SK-N-MC (cell line): ENCODE data around the gene MST1.
A peak's percentile ranks its signal among the peaks of the same experiment; 100 is the strongest.

Source experiments
- DNase-seq: peaks from one replicate; pipeline ENCODE4 v3.0.0-alpha.2; 2011; ENCODE audit warnings: low read depth, low spot score
- H3K27ac ChIP-seq: fragments of 200-600 bp; sonication (generic); 2 replicates; pipeline ENCODE4 v1.5.1; 2016; ENCODE audit warnings: mixed run types
- H3K36me3 ChIP-seq: fragments of 200-600 bp; sonication (generic); 2 replicates; pipeline ENCODE4 v1.6.1; 2017; ENCODE audit warnings: antibody characterized with exemption, low read length, mixed read lengths; ENCODE audit not compliant: insufficient read depth
- H3K4me3 ChIP-seq: fragments of 200-600 bp; sonication (generic); 2 replicates; pipeline ENCODE4 v1.5.1; 2016
- H3K9ac ChIP-seq: fragments of 200-600 bp; sonication (generic); 2 replicates; pipeline ENCODE4 v1.8.0; 2017; ENCODE audit warnings: mixed run types, mixed read lengths; ENCODE audit not compliant: insufficient read length
- H3K9me3 ChIP-seq: fragments of 200-600 bp; sonication (generic); 2 replicates; pipeline ENCODE4 v1.6.1; 2017; ENCODE audit warnings: low read depth, mild to moderate bottlenecking, antibody characterized with exemption, low read length, moderate library complexity, mixed read lengths
- EZH2 ChIP-seq: fragments of 200-600 bp; sonication (generic); IDR thresholded peaks from one replicate; pipeline ENCODE4 v1.6.1; 2017; ENCODE audit warnings: antibody characterized with exemption
- FOXP2 ChIP-seq: optimal IDR thresholded peaks from 2 replicates; pipeline ENCODE3; 2011; ENCODE audit warnings: mild to moderate bottlenecking, moderate library complexity; ENCODE audit not compliant: insufficient read depth; ENCODE audit errors: extremely low read length, control extremely low read depth
- POLR2AphosphoS5 ChIP-seq: IDR thresholded peaks from 2 replicates; pipeline ENCODE4 v1.6.1; 2012; ENCODE audit warnings: mild to moderate bottlenecking, low read depth, low read length, borderline replicate concordance

Gene MST1

GRCh38 chr3:49673715-49674496 lies 15.4 kb downstream of the MST1 start, which contains the start of gene APEH:
Gene APEH, plus strand, starts transcription at chr3:49674351. Its CDS starts 51 bp downstream, at chr3:49674402.
- Histone ChIP-seq H3K36me3 (no peaks in the 10 kb centered on the region; the same call in 1 of the 2 replicates), H3K9ac (peak within 1 kb of the TSS; percentile 78), H3K9me3 (no peaks in the 10 kb centered on the region), H3K4me3 (peak within 1 kb of the TSS; percentile 79), H3K27ac (peak within 1 kb of the TSS; percentile 85)
- peak; percentile 66 for DNase-seq
- TF ChIP-seq POLR2AphosphoS5 (peak; percentile 77), EZH2 (no peak), FOXP2 (no peak)

DNA sequence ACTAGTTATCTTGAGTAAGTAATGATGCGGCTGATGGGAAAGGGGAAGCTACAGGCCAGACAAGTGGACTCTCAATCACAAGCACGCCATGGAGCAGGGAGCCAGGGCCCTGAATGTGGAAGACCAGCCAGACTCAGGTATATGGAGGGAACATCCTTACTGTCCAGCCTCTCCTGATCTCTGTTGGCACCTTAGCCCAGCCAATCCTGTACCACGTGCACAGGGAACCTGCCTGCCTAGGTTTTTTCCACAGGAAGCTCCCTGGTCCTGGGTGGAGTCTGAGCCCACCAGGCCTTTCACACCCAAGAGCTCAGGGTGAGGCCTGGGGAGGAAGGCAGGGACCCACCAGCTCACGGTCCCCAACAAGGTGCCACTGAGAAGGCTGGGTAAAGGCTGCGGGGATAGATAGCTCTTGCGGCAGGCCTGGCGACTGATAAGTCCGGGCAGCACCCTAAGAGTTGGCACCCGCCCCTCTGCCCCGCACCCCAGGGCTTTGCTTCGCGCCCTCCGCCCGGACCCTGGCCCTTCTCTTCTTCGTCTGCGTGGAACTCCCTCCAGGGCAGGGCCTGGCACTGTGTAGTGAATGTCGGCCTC lies 16.1 kb downstream of the MST1 start:
- Histone ChIP-seq H3K4me3 (peak overlapping the region; percentile 79), H3K9ac (peak overlapping the region; percentile 69), H3K36me3 (no peaks in the 10 kb centered on the region; the same call in 1 of the 2 replicates), H3K9me3 (no peaks in the 10 kb centered on the region), H3K27ac (peak overlapping the region; percentile 60; the same call in 1 of the 2 replicates)
- TF ChIP-seq FOXP2 (no peak), EZH2 (no peak), POLR2AphosphoS5 (no peak)
- DNase-seq = no peak

DNA sequence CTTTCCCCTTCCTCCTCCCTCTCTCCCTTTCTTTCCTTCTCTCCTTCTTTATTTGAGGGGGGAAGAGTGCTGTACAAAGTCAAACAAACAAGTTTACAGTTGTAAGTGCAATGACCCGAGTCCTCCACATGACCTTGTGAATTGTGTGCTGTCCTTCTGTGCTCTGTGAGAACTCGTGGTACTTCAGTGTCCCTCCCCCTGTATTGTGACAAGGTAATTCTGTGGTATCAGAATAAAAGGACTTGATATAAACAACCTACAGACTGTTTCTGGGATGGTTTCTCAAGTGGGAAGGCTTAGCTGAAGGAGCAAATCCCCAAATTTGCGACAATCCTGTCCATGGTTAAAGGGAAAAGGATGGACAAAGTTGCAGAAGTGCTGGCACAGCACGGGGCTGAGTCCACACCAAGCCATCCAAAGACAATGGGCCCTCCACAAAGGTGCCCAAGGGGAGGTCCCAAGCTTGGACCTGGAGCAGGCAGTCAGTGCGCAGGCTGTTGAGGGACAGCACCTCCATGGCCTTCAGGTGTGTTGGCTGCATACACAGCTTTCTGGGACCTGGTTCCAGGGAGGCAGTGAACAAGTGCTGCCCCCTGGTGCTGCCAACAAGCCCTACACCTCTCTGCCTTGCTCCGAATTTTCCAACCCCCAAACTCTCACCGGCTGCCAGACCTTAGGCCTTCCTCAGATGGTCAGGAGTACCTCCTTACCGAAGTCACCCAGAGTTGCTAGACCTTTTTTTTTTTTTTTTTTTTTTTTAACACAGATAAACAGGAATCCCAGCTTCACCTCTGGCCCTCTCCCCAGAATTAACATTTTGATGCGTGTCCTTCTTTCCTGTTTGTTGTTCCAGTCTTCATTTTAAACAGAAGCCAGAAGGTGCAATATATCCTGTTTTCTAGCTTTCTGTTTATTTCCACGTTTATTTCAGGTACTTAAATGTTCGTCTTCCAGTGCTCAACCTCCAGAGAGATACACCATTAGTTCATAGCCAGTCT lies 17.7 kb downstream of the MST1 start:
- no peaks in the 10 kb centered on the region; the same call in 1 of the 2 replicates for H3K36me3 ChIP-seq
- no peak overlapping the region for H3K27ac ChIP-seq
- DNase-seq = no peak
- H3K9me3 ChIP-seq = no peaks in the 10 kb centered on the region
- TF ChIP-seq POLR2AphosphoS5 = no peak; the same call in 1 of the 2 replicates
- no peak for TF ChIP-seq EZH2
- H3K9ac ChIP-seq = no peak overlapping the region
- no peak overlapping the region for H3K4me3 ChIP-seq

- Histone ChIP-seq H3K36me3 (no peaks in the 10 kb centered on the region), H3K9ac (no peak overlapping the region), H3K9me3 (no peaks in the 10 kb centered on the region), H3K4me3 (no peak overlapping the region), H3K27ac (no peak overlapping the region)
- no peak for DNase-seq
- no peak; the same call in 1 of the 2 replicates for TF ChIP-seq POLR2AphosphoS5
- no peak for TF ChIP-seq FOXP2
- no peak for TF ChIP-seq EZH2
Measured at GRCh38 chr3:49670940-49671290, 18.4 kb downstream of the MST1 start.

DNA sequence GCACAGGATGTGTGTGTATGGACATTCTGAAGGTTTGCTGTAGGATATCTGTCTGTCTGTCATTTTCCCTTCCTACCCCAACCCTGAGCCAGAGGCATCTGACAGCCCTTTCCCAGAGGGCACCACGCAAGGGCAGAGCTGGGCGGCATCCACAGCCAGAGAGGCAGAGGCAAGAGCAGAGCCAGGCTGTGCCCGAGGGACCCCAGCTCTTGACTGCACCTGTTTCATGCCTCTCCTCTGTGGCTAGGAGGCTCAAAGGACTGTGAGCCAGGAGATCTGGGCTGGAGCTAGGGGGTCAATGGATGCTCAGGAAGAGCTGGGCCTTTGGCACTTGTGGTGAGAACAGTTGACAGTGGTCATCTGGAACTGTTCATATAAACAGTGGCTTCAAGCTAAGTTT lies 19.9 kb downstream of the MST1 start:
- H3K4me3 ChIP-seq = no peak overlapping the region
- no peak overlapping the region for H3K9ac ChIP-seq
- no peak for DNase-seq
- no peak for TF ChIP-seq FOXP2
- no peaks in the 10 kb centered on the region for H3K36me3 ChIP-seq
- H3K27ac ChIP-seq = no peak overlapping the region
- H3K9me3 ChIP-seq = no peaks in the 10 kb centered on the region

- H3K9ac ChIP-seq = no peak overlapping the region
- TF ChIP-seq EZH2 = no peak
- TF ChIP-seq FOXP2 = no peak
- TF ChIP-seq POLR2AphosphoS5 = no peak
- no peak for DNase-seq
Measured at GRCh38 chr3:49668861-49669260, 20.4 kb downstream of the MST1 start.

DNA sequence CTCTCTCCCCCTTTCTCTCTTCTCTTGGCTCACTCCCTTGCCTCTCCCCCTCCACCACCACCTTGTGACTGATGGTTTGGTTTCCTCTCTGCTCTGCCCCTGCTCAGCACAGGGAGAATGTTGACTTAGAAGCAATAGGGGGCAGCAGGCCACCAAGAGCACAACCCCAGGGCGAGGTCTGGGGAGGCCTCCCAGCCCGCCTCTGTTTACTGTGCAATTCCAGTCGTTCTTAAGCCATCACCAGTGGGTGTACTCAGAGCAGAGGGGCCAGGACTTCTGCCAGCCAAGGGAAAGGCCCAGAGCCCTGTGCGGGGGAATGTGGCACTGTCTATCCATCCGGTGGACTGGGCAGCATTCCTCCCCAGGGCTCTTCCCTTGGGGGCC lies 20.9 kb downstream of the MST1 start:
- Histone ChIP-seq H3K36me3 (no peaks in the 10 kb centered on the region), H3K9me3 (no peaks in the 10 kb centered on the region), H3K4me3 (no peak overlapping the region), H3K27ac (no peak overlapping the region), H3K9ac (no peak overlapping the region)
- no peak for TF ChIP-seq EZH2
- no peak for TF ChIP-seq POLR2AphosphoS5
- no peak for TF ChIP-seq FOXP2
- no peak for DNase-seq

More at GRCh38 chr3:49668861-49669260, 20.4 kb downstream of the MST1 start:
- Histone ChIP-seq H3K4me3 (no peak overlapping the region), H3K27ac (no peak overlapping the region), H3K9me3 (no peaks in the 10 kb centered on the region), H3K36me3 (no peaks in the 10 kb centered on the region)

- no peak for DNase-seq
- Histone ChIP-seq H3K9me3 (no peaks in the 10 kb centered on the region), H3K27ac (no peak overlapping the region)
Measured at GRCh38 chr3:49667701-49668413, 21.4 kb downstream of the MST1 start.

More at GRCh38 chr3:49667701-49668413, 21.4 kb downstream of the MST1 start:
- no peak overlapping the region for H3K4me3 ChIP-seq
- no peak for TF ChIP-seq FOXP2
- TF ChIP-seq POLR2AphosphoS5 = no peak
- no peak for TF ChIP-seq EZH2
- H3K9ac ChIP-seq = no peak overlapping the region
- H3K36me3 ChIP-seq = no peaks in the 10 kb centered on the region
